ENCODE results near the gene SRP54. TPM values are rescaled to one million over a fixed set of nuclear protein-coding genes. Genes with fewer than 3 reads are reported as not detected.
"Not testable (repeated sequence)": the region's sequence is repeated elsewhere in the genome, so short reads cannot be mapped to it uniquely, and the experiment has no call there.

SRP54 gene
- total RNA-seq = 100 to 1,000 TPM in 2 of 8 experiments, 10 to 100 TPM in 6; 55.4 to 159 (median 94.4) TPM

- ATAC-seq (replicated peaks in 6 of 8) = peak; percentile 83 to 92 (median 89)
- in situ Hi-C loops (cut with MboI; ENCODE audit: low pct_unique_long_range_greater_than_20kb in 2 of 9, low sequenced_read_pairs in 9 of 9, unreplicated experiment in 9 of 9) = no loop called here
- Histone ChIP-seq H3K4me3 (peak within 1 kb of the TSS; percentile 58 to 86 (median 74)), H3K4me1 (replicated peaks in 1 of 2) (peaks cover 0 to 3% of the 10 kb centered on the region in 2 donors), H3K27ac (peak within 1 kb of the TSS; percentile 99)
- 0 to 3% (median 1%) methylated on average over 3 to 20 of the region's 45 CpGs; no CpG with 5 or more reads in 2 of the 10 experiments for WGBS, 10 experiments
Observed at GRCh38 chr14:34982421-34983147, at the start of gene SRP54. TSS of gene SRP54 (plus strand) at chr14:34982992. CDS start at chr14:34996710, 13,718 bp downstream.

DNA sequence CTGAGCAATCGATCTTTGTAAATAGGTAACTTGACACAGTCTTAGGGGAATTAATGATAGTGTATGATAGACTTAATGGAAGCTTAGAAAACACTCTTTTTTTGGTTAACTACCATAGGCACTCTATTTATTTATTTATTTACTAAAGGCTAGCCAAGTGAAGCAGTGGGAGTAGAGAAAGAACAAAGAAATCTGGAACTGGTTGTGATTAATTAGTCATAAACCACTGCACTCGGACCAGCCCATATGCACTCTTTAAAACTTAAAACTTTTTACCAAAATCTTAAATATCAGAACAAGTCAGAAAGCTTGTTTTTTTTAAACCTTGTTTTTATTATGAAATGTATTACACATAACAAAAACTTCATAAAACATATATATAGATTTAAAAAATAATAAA, 49.5 kb upstream of the SRP54 start:
- 61 to 100% (median 88%) methylated on average over 1 to 2 of the region's 2 CpGs; no CpG with 5 or more reads in 2 of the 10 experiments for WGBS, 10 experiments
- no peak overlapping the region for H3K4me3 ChIP-seq
- ATAC-seq (replicated peaks in 6 of 8) = no peak
- in situ Hi-C loops (cut with MboI; ENCODE audit: low pct_unique_long_range_greater_than_20kb in 2 of 9, low sequenced_read_pairs in 9 of 9, unreplicated experiment in 9 of 9) = no loop called here
- no peaks in the 10 kb centered on the region for H3K4me1 ChIP-seq (replicated peaks in 1 of 2)
- no peak overlapping the region for H3K27ac ChIP-seq

GRCh38 chr14:34935488-34935887, 47.3 kb upstream of the SRP54 start:
- 79 to 100% (median 93%) methylated on average over 2 to 5 of the region's 5 CpGs; no CpG with 5 or more reads in 1 of the 10 experiments for WGBS, 10 experiments
- no peak overlapping the region for H3K4me3 ChIP-seq
- in situ Hi-C loops (cut with MboI; ENCODE audit: low pct_unique_long_range_greater_than_20kb in 2 of 9, low sequenced_read_pairs in 9 of 9, unreplicated experiment in 9 of 9) = no loop called here
- no peak overlapping the region for H3K27ac ChIP-seq
- no peaks in the 10 kb centered on the region for H3K4me1 ChIP-seq (replicated peaks in 1 of 2)
- no peak for ATAC-seq (replicated peaks in 6 of 8)

GRCh38 chr14:34937442-34937841, 45.4 kb upstream of the SRP54 start:
- H3K4me3 ChIP-seq = no peak overlapping the region
- in situ Hi-C loops (cut with MboI; ENCODE audit: low pct_unique_long_range_greater_than_20kb in 2 of 9, low sequenced_read_pairs in 9 of 9, unreplicated experiment in 9 of 9) = no loop called here
- no peak for ATAC-seq (replicated peaks in 6 of 8)
- whole genome bisulfite sequencing, 10 experiments = 57 to 96% (median 76%) methylated on average over 1 to 6 of the region's 6 CpGs; no CpG with 5 or more reads in 1 of the 10 experiments
- no peak overlapping the region for H3K27ac ChIP-seq
- H3K4me1 ChIP-seq (replicated peaks in 1 of 2) = no peaks in the 10 kb centered on the region

DNA sequence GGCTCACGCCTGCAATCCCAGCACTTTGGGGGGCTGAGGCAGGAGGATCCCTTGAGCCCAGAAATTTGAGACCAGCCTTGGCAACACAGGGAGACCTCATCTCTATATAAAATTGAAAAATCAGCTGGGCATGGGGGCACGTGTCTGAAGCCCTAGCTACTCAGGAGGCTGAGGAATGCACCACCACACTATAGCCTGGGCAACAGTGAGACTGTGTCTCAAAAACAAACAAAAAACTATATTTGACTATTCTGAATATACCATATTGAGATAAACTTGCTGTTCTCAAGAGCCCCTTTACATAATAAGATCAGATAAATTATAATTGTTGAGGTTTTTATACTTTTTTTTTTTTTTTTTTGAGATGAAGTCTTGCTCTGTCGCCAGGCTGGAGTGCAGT, 44.9 kb upstream of the SRP54 start:
- 93 to 100% (median 100%) methylated on average over 1 to 3 of the region's 3 CpGs; no CpG with 5 or more reads in 3 of the 10 experiments for WGBS, 10 experiments
- no peak overlapping the region for H3K27ac ChIP-seq
- peak in 1 of 8 experiments; percentile 94 for ATAC-seq (replicated peaks in 6 of 8)
- no peaks in the 10 kb centered on the region for H3K4me1 ChIP-seq (replicated peaks in 1 of 2)
- in situ Hi-C loops (cut with MboI; ENCODE audit: low pct_unique_long_range_greater_than_20kb in 2 of 9, low sequenced_read_pairs in 9 of 9, unreplicated experiment in 9 of 9) = no loop called here
- H3K4me3 ChIP-seq = no peak overlapping the region

GRCh38 chr14:34943506-34943905, 39.3 kb upstream of the SRP54 start:
- in situ Hi-C loops (cut with MboI; ENCODE audit: low pct_unique_long_range_greater_than_20kb in 2 of 9, low sequenced_read_pairs in 9 of 9, unreplicated experiment in 9 of 9) = no loop called here
- Histone ChIP-seq H3K27ac (no peak overlapping the region), H3K4me3 (no peak overlapping the region), H3K4me1 (replicated peaks in 1 of 2) (no peaks in the 10 kb centered on the region)
- no peak for ATAC-seq (replicated peaks in 6 of 8)

GRCh38 chr14:34944744-34945143, 38.0 kb upstream of the SRP54 start:
- Histone ChIP-seq H3K4me3 (no peak overlapping the region), H3K4me1 (replicated peaks in 1 of 2) (no peaks in the 10 kb centered on the region), H3K27ac (no peak overlapping the region)
- WGBS, 10 experiments = 80 to 100% (median 93%) methylated on average over 1 to 7 of the region's 7 CpGs; no CpG with 5 or more reads in 2 of the 10 experiments
- ATAC-seq (replicated peaks in 6 of 8) = no peak
- in situ Hi-C loops (cut with MboI; ENCODE audit: low pct_unique_long_range_greater_than_20kb in 2 of 9, low sequenced_read_pairs in 9 of 9, unreplicated experiment in 9 of 9) = no loop called here

DNA sequence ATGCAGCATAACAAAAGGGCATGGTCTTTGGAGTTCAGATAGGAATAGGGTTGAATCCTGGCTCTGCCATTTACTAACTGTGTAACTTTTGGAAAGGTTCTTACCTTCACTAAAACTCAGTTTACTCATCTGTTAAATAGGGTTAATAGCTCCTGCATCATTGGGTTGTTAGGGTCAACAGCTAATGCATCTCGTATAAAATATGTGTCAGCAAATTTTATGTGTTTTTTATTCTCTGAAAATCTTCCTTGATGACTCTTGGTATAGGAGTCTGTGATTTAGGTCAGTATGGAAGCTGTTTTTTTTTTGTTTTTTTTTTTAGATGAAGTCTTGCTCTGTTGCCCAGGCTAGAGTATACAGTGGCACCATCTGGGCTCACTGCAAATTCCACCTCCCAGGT, 36.1 kb upstream of the SRP54 start:
- in situ Hi-C loops (cut with MboI; ENCODE audit: low pct_unique_long_range_greater_than_20kb in 2 of 9, low sequenced_read_pairs in 9 of 9, unreplicated experiment in 9 of 9) = no loop called here
- Histone ChIP-seq H3K4me1 (replicated peaks in 1 of 2) (no peaks in the 10 kb centered on the region), H3K27ac (no peak overlapping the region), H3K4me3 (no peak overlapping the region)
- 56 to 100% (median 100%) methylated on average over 1 of the region's 1 CpG; no CpG with 5 or more reads in 3 of the 10 experiments for WGBS, 10 experiments
- no peak for ATAC-seq (replicated peaks in 6 of 8)

- no peak overlapping the region for H3K27ac ChIP-seq
- ATAC-seq (replicated peaks in 6 of 8) = no peak
- no peaks in the 10 kb centered on the region for H3K4me1 ChIP-seq (replicated peaks in 1 of 2)
- WGBS, 10 experiments = 100% methylated on average over 1 of the region's 1 CpG; no CpG with 5 or more reads in 9 of the 10 experiments
- H3K4me3 ChIP-seq = no peak overlapping the region
- in situ Hi-C loops (cut with MboI; ENCODE audit: low pct_unique_long_range_greater_than_20kb in 2 of 9, low sequenced_read_pairs in 9 of 9, unreplicated experiment in 9 of 9) = no loop called here
Observed at GRCh38 chr14:34951286-34951685, 31.5 kb upstream of the SRP54 start.

GRCh38 chr14:34956931-34957330, 25.9 kb upstream of the SRP54 start:
- no peaks in the 10 kb centered on the region for H3K4me1 ChIP-seq (replicated peaks in 1 of 2)
- in situ Hi-C loops (cut with MboI; ENCODE audit: low pct_unique_long_range_greater_than_20kb in 2 of 9, low sequenced_read_pairs in 9 of 9, unreplicated experiment in 9 of 9) = no loop called here
- WGBS, 10 experiments = 63 to 100% (median 90%) methylated on average over 1 of the region's 2 CpGs; no CpG with 5 or more reads in 4 of the 10 experiments
- ATAC-seq (replicated peaks in 6 of 8) = no peak
- H3K27ac ChIP-seq = no peak overlapping the region
- H3K4me3 ChIP-seq = no peak overlapping the region

GRCh38 chr14:34957771-34958286, 25.0 kb upstream of the SRP54 start:
- ATAC-seq (replicated peaks in 6 of 8) = no peak
- H3K4me3 ChIP-seq = no peak overlapping the region
- 80 to 100% (median 98%) methylated on average over 1 to 5 of the region's 5 CpGs for WGBS, 10 experiments
- no peaks in the 10 kb centered on the region for H3K4me1 ChIP-seq (replicated peaks in 1 of 2)
- H3K27ac ChIP-seq = no peak overlapping the region
- in situ Hi-C loops (cut with MboI; ENCODE audit: low pct_unique_long_range_greater_than_20kb in 2 of 9, low sequenced_read_pairs in 9 of 9, unreplicated experiment in 9 of 9) = no loop called here

DNA sequence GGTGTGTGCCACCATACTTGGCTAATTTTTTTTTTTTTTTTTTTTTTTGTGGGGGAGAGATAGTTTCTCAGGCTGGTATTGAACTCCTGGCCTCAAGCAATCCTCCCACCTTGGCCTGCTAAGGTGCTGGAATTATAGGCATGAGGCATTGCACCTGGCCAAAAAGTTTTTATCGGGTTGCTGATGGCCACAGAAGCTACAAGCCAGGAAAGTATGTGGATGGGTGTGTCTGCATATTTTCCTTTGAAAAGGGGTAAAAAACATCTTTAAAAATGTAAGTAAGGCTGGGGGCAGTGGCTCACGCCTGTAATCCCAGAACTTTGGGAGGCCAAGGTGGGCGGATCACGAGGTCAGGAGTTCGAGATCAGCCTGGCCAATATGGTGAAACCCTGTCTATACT, 20.7 kb upstream of the SRP54 start:
- ATAC-seq (replicated peaks in 6 of 8) = not testable (repeated sequence)

DNA sequence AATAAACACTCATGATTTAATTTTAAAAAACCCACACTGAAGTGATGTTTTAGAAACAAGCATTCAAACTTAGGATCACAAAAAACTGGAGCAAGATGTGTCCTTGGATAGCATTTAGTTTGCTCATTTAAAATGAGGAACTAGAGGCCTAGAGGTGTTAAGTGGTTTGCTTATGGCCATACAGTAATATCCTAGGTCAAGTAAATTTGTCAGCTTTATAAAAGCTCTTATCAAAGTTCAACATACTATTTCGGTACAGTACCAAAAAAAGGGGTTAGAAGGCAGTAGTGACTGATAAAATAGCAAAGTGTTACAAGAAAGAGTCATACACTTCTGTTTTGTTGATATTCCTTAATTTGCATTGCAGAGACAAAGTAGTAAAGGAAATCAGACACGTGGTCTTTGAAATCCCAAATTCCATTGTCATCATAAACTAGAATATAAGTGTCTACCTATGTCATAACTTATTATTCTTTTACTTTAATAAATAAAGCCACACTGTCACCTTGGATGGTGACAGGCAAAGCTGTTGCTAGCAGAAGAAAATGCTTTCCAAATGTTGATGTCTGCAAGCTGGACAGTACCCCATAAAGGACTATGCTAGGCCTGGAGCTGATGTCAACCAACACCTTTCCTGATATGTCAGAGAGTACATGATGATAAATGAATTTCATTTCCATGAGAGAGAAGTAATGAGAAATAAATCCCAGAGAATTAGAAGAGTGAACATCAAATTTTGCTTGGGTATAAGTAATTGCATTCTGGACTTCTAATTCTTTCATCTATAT, 17.6 kb upstream of the SRP54 start:
- in situ Hi-C loops (cut with MboI; ENCODE audit: low pct_unique_long_range_greater_than_20kb in 2 of 9, low sequenced_read_pairs in 9 of 9, unreplicated experiment in 9 of 9) = no loop called here
- Histone ChIP-seq H3K4me3 (no peak overlapping the region), H3K27ac (no peak overlapping the region), H3K4me1 (replicated peaks in 1 of 2) (no peaks in the 10 kb centered on the region)
- no peak for ATAC-seq (replicated peaks in 6 of 8)
- 47 to 100% (median 78%) methylated on average over 1 to 2 of the region's 2 CpGs; no CpG with 5 or more reads in 2 of the 10 experiments for WGBS, 10 experiments

More for the DNA sequence above, 20.7 kb upstream of the SRP54 start:
- 89 to 100% (median 100%) methylated on average over 1 to 2 of the region's 5 CpGs; no CpG with 5 or more reads in 7 of the 10 experiments for WGBS, 10 experiments
- H3K27ac ChIP-seq; H3K4me1 ChIP-seq (replicated peaks in 1 of 2); in situ Hi-C loops (cut with MboI; ENCODE audit: low pct_unique_long_range_greater_than_20kb in 2 of 9, low sequenced_read_pairs in 9 of 9, unreplicated experiment in 9 of 9); H3K4me3 ChIP-seq: not testable (repeated sequence)

Measured in motor neuron (in vitro differentiated cells).